GM23248 (cell line): ENCODE results near the gene FCGR3B. TPM values are rescaled to one million over a fixed set of nuclear protein-coding genes. Genes with fewer than 3 reads are reported as not detected.
"Not testable (repeated sequence)": the region's sequence is repeated elsewhere in the genome, so short reads cannot be mapped to it uniquely, and the experiment has no call there.

ENCODE experiments used
- DNase-seq: peaks from one replicate; pipeline ENCODE4 v3.0.0-alpha.2; 2015
- H2AFZ ChIP-seq: fragments of 200-600 bp; sonication (generic); 2 replicates; pipeline ENCODE4 v1.6.1; 2016; ENCODE audit warnings: antibody characterized with exemption
- H3F3A ChIP-seq: fragments of 200-600 bp; sonication (generic); 2 replicates; pipeline ENCODE4 v1.6.1; 2016; ENCODE audit warnings: mild to moderate bottlenecking, antibody characterized with exemption, mixed run types; ENCODE audit not compliant: insufficient read depth
- H3K27ac ChIP-seq: fragments of 200-600 bp; sonication (generic); 2 replicates; pipeline ENCODE4 v1.5.1; 2016; ENCODE audit warnings: mild to moderate bottlenecking
- H3K27me3 ChIP-seq: fragments of 200-600 bp; sonication (generic); replicated peaks from 2 replicates; pipeline ENCODE4 v1.6.1; 2016; ENCODE audit warnings: mild to moderate bottlenecking; ENCODE audit not compliant: insufficient read depth
- H3K36me3 ChIP-seq: fragments of 200-600 bp; sonication (generic); 2 replicates; pipeline ENCODE4 v1.6.1; 2016; ENCODE audit warnings: low read depth, mild to moderate bottlenecking
- H3K4me1 ChIP-seq: fragments of 200-600 bp; sonication (generic); 2 replicates; pipeline ENCODE4 v1.6.1; 2016; ENCODE audit warnings: mild to moderate bottlenecking; ENCODE audit not compliant: insufficient read depth
- H3K4me2 ChIP-seq: fragments of 200-600 bp; sonication (generic); one replicate; pipeline ENCODE4 v1.6.1; 2016; ENCODE audit warnings: mild to moderate bottlenecking; ENCODE audit not compliant: unreplicated experiment
- H3K4me3 ChIP-seq: fragments of 200-600 bp; sonication (generic); 2 replicates; pipeline ENCODE4 v1.5.1; 2016; ENCODE audit warnings: mild to moderate bottlenecking
- H3K79me2 ChIP-seq: fragments of 200-600 bp; sonication (generic); 2 replicates; pipeline ENCODE4 v1.6.1; 2016; ENCODE audit warnings: mild to moderate bottlenecking; ENCODE audit not compliant: insufficient read depth
- H3K9ac ChIP-seq: fragments of 200-600 bp; sonication (generic); 2 replicates; pipeline ENCODE4 v1.6.1; 2016; ENCODE audit warnings: mild to moderate bottlenecking
- H3K9me2 ChIP-seq: fragments of 200-600 bp; sonication (generic); 2 replicates; pipeline ENCODE4 v1.6.1; 2016; ENCODE audit warnings: mixed run types, mild to moderate bottlenecking, moderate library complexity; ENCODE audit not compliant: insufficient read depth
- H3K9me3 ChIP-seq: fragments of 200-600 bp; sonication (generic); one replicate; pipeline ENCODE4 v1.6.1; 2017; ENCODE audit warnings: low read depth
- H4K20me1 ChIP-seq: fragments of 200-600 bp; sonication (generic); 2 replicates; pipeline ENCODE4 v1.6.0; 2016; ENCODE audit not compliant: insufficient read depth
- WGBS, 2 experiments: methylation state at CpG; one replicate each; pipeline ENCODE4 v1.1.6; 2015 to 2017; ENCODE audit warnings: low lambda C conversion rate in 2 of 2, low coverage in 1 of 2; ENCODE audit errors: missing lambda C conversion rate in 2 of 2; 5-methylcytosine and 5-hydroxymethylcytosine counted together
- in situ Hi-C: fragments of 300-500 bp; cut with MboI; formaldehyde crosslinking; loops from 2 replicates; pipeline ENCODE4 v1.15.0; 2020
- polyA plus RNA-seq: library from polyadenylated mRNA; unstranded; fragments of >200 nt; fragmentation: Nextera tagmentation; extraction: Ambion mirVana; gene quantifications from 2 replicates; pipeline ENCODE4 v1.2.1, GENCODE V29; 2016
- total RNA-seq: library from RNA; depleted of rRNA; stranded (reverse); fragments of >200 nt; shearing (Covaris generic); gene quantifications from 2 replicates; pipeline ENCODE4 v1.2.3, GENCODE V29; 2014

FCGR3B gene
- total and polyA plus RNA-seq, 2 experiments from 2014 or later, result not detected

GRCh38 chr1:161611866-161612321 lies 19.1 kb downstream of the FCGR3B start:
- H3K27me3 ChIP-seq, H4K20me1 ChIP-seq, H3K4me1 ChIP-seq, H3K9me3 ChIP-seq, H3K9me2 ChIP-seq, in situ Hi-C loops, H3K79me2 ChIP-seq, H3K36me3 ChIP-seq, H3F3A ChIP-seq: not testable (repeated sequence)
- peak overlapping the region; percentile 51 for H3K27ac ChIP-seq
- H3K4me2 ChIP-seq, result peak overlapping the region; percentile 55
- peak overlapping the region; percentile 72 for H3K9ac ChIP-seq
- peak; percentile 58 for DNase-seq
- 4 to 5% methylated on average over 18 to 19 of the region's 19 CpGs for WGBS, 2 experiments
- peak overlapping the region; percentile 76 for H3K4me3 ChIP-seq
- peak overlapping the region; percentile 79 for H2AFZ ChIP-seq

GRCh38 chr1:161610198-161610597 lies 20.8 kb downstream of the FCGR3B start:
- H3K9ac ChIP-seq, H2AFZ ChIP-seq, H3K27me3 ChIP-seq, H3K4me2 ChIP-seq, H3K79me2 ChIP-seq, in situ Hi-C loops, H3K36me3 ChIP-seq, H3F3A ChIP-seq, H3K9me3 ChIP-seq, H3K4me1 ChIP-seq, H3K27ac ChIP-seq, H4K20me1 ChIP-seq, H3K4me3 ChIP-seq, H3K9me2 ChIP-seq, DNase-seq: not testable (repeated sequence)
- WGBS, 2 experiments, result 41 to 52% methylated on average over 4 of the region's 4 CpGs

GRCh38 chr1:161606541-161607336 lies 24.2 kb downstream of the FCGR3B start:
- WGBS, 2 experiments, result 86 to 91% methylated on average over 45 to 51 of the region's 58 CpGs
- H3K36me3 ChIP-seq, in situ Hi-C loops, H4K20me1 ChIP-seq, H3K4me1 ChIP-seq, H3K4me2 ChIP-seq, H3K9me2 ChIP-seq, H3K27ac ChIP-seq, H3K4me3 ChIP-seq, H3K9ac ChIP-seq, H3K9me3 ChIP-seq, H3F3A ChIP-seq, H3K79me2 ChIP-seq, H3K27me3 ChIP-seq, DNase-seq, H2AFZ ChIP-seq: not testable (repeated sequence)

GRCh38 chr1:161605762-161606540 lies 25.0 kb downstream of the FCGR3B start:
- in situ Hi-C loops, result not testable (repeated sequence)
- 12 to 18% methylated on average over 18 to 50 of the region's 78 CpGs for WGBS, 2 experiments
- peak; percentile 93 for DNase-seq

GRCh38 chr1:161605024-161605423 lies 26.0 kb downstream of the FCGR3B start:
- H3K9me3 ChIP-seq, DNase-seq, H3F3A ChIP-seq, H3K9ac ChIP-seq, H3K4me3 ChIP-seq, H3K27me3 ChIP-seq, H2AFZ ChIP-seq, H3K36me3 ChIP-seq, in situ Hi-C loops, H3K4me1 ChIP-seq, H3K79me2 ChIP-seq, H4K20me1 ChIP-seq, H3K27ac ChIP-seq, H3K9me2 ChIP-seq, H3K4me2 ChIP-seq: not testable (repeated sequence)
- WGBS, 2 experiments, result 93 to 96% methylated on average over 12 of the region's 12 CpGs

More at GRCh38 chr1:161605762-161606540, 25.0 kb downstream of the FCGR3B start:
- not testable (repeated sequence) for H3K27ac ChIP-seq, H4K20me1 ChIP-seq, H3F3A ChIP-seq, H3K9me3 ChIP-seq, H3K4me1 ChIP-seq, H3K9me2 ChIP-seq, H3K36me3 ChIP-seq, H3K27me3 ChIP-seq, H3K79me2 ChIP-seq
- H3K4me3 ChIP-seq, result peak overlapping the region; percentile 47; the same call in 1 of the 2 replicates
- 0 out of 2 replicates have a peak overlapping the region, but pooled peaks have one; percentile 33 for H3K9ac ChIP-seq
- H3K4me2 ChIP-seq, result peak overlapping the region; percentile 67
- H2AFZ ChIP-seq, result peak overlapping the region; percentile 49; the same call in 1 of the 2 replicates

GRCh38 chr1:161597077-161597476 lies 33.9 kb downstream of the FCGR3B start:
- H3K79me2 ChIP-seq, in situ Hi-C loops, H3K36me3 ChIP-seq, H2AFZ ChIP-seq, H3K27me3 ChIP-seq, H4K20me1 ChIP-seq, H3K4me3 ChIP-seq, H3K4me1 ChIP-seq, H3K9ac ChIP-seq, H3K27ac ChIP-seq, H3K9me2 ChIP-seq, H3K9me3 ChIP-seq, H3K4me2 ChIP-seq, H3F3A ChIP-seq, DNase-seq: not testable (repeated sequence)
- 88 to 98% methylated on average over 3 of the region's 3 CpGs for WGBS, 2 experiments

GRCh38 chr1:161595583-161595982 lies 35.4 kb downstream of the FCGR3B start:
- H3K36me3 ChIP-seq, in situ Hi-C loops, H3F3A ChIP-seq, H4K20me1 ChIP-seq, H3K27me3 ChIP-seq, H3K9me2 ChIP-seq, H3K9me3 ChIP-seq, H3K4me2 ChIP-seq, H3K79me2 ChIP-seq, H3K4me3 ChIP-seq, H3K4me1 ChIP-seq: not testable (repeated sequence)
- WGBS, 2 experiments, result 63 to 71% methylated on average over 2 of the region's 2 CpGs
- H3K27ac ChIP-seq, result peak overlapping the region; percentile 43; the same call in 1 of the 2 replicates
- peak; percentile 17 for DNase-seq
- H2AFZ ChIP-seq, result peak overlapping the region; percentile 75
- peak overlapping the region; percentile 33 for H3K9ac ChIP-seq
